Dendritic cell treated with granulocyte-macrophage colony-stimulating factor and Interleukin-4, amounts not matched to agents 40 ng/mL and 50 ng/mL, for 4 days (primary cell): ENCODE data around the gene SERPINB4.
"Not testable (repeated sequence)": the region's sequence is repeated elsewhere in the genome, so short reads cannot be mapped to it uniquely, and the experiment has no call there.

Experiments
- H3K27ac Mint-ChIP-seq: one replicate; pipeline ENCODE4 v1.8.0; 2022; ENCODE audit warnings: mild to moderate bottlenecking, mixed read lengths
- H3K27me3 Mint-ChIP-seq: one replicate; pipeline ENCODE4 v1.8.0; 2022; ENCODE audit warnings: mild to moderate bottlenecking, mixed read lengths
- H3K36me3 Mint-ChIP-seq: one replicate; pipeline ENCODE4 v1.8.0; 2022; ENCODE audit warnings: low read depth, mixed read lengths
- H3K4me1 Mint-ChIP-seq: one replicate; pipeline ENCODE4 v1.8.0; 2022; ENCODE audit warnings: low read depth, mixed read lengths
- H3K4me3 Mint-ChIP-seq: one replicate; pipeline ENCODE4 v1.8.0; 2022; ENCODE audit warnings: mild to moderate bottlenecking, moderate library complexity, mixed read lengths
- H3K9me3 Mint-ChIP-seq: one replicate; pipeline ENCODE4 v1.8.0; 2022; ENCODE audit warnings: mixed read lengths
- intact Hi-C: fragments of 100-400 bp; cut with micrococcal nuclease; formaldehyde crosslinking; loops from one replicate; pipeline ENCODE4 v1.15.0; 2022

The SERPINB4 gene

GRCh38 chr18:63644142-63644541, at the start of gene SERPINB4:
Gene SERPINB4, minus strand, starts transcription at chr18:63644256. Its CDS starts 679 bp downstream, at chr18:63643577.
- H3K27me3 Mint-ChIP-seq, intact Hi-C loops, H3K27ac Mint-ChIP-seq, H3K9me3 Mint-ChIP-seq, H3K4me3 Mint-ChIP-seq, H3K36me3 Mint-ChIP-seq: not testable (repeated sequence)
- H3K4me1 Mint-ChIP-seq = peaks cover 12% of the 10 kb centered on the region

DNA sequence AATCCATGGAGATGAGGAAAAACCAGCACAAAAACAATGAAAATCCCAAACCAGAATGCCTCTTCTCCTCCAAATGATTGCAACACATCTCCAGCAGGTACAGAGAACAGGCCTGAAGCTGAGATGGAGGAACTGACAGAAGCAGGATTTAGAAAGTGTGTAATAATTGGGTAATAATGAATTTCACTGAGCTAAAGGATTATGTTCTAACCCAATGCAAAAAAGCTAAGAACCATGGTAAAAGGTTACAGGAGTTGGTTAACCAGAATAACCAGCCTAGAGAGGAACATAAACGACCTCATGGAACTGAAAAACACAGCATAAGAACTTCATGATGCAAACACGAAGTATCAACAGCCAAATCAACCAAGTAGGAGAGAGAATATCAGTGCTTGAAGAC, 45.0 kb upstream of the SERPINB4 start:
- H3K4me1 Mint-ChIP-seq = no peaks in the 10 kb centered on the region

DNA sequence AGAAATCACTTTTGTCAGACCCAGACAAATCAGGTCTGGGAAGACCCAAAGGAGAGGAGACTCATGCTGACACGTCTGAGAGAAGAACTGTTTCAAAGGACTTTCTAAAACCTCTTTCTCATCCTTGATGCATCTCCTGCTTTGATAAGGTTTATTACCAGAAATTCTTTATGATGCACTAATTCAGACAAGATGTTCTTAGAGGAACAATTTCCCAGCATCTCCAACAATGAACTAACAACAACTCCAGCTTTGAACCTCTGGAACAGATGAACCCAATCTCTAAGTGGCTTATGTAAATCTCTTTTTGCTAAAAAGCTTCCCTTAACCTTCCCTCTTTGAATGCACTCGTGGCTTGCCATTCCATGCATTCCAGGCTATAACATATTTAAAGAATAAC, 42.8 kb upstream of the SERPINB4 start:
- H3K27ac Mint-ChIP-seq = no peak overlapping the region
- intact Hi-C loops = no loop called here
- H3K9me3 Mint-ChIP-seq = peaks cover 10% of the 10 kb centered on the region
- no peaks in the 10 kb centered on the region for H3K36me3 Mint-ChIP-seq
- no peak overlapping the region for H3K4me3 Mint-ChIP-seq
- peaks cover 20% of the 10 kb centered on the region for H3K27me3 Mint-ChIP-seq
- H3K4me1 Mint-ChIP-seq = peaks cover 5% of the 10 kb centered on the region

More for the DNA sequence above, 45.0 kb upstream of the SERPINB4 start:
- H3K4me3 Mint-ChIP-seq = no peak overlapping the region
- H3K36me3 Mint-ChIP-seq = no peaks in the 10 kb centered on the region
- peaks cover 29% of the 10 kb centered on the region for H3K9me3 Mint-ChIP-seq
- H3K27me3 Mint-ChIP-seq = peaks cover 21% of the 10 kb centered on the region
- intact Hi-C loops = no loop called here
- H3K27ac Mint-ChIP-seq = no peak overlapping the region

GRCh38 chr18:63684718-63685117, 40.7 kb upstream of the SERPINB4 start:
- Mint-ChIP-seq H3K36me3 (no peaks in the 10 kb centered on the region), H3K4me3 (no peak overlapping the region), H3K27me3 (peaks cover 15% of the 10 kb centered on the region), H3K4me1 (peaks cover 5% of the 10 kb centered on the region), H3K9me3 (no peaks in the 10 kb centered on the region), H3K27ac (no peak overlapping the region)
- intact Hi-C loops = no loop called here

- H3K9me3 Mint-ChIP-seq = no peaks in the 10 kb centered on the region
- H3K27ac Mint-ChIP-seq = no peak overlapping the region
- peaks cover 5% of the 10 kb centered on the region for H3K4me1 Mint-ChIP-seq
- intact Hi-C loops = no loop called here
- no peaks in the 10 kb centered on the region for H3K36me3 Mint-ChIP-seq
- no peak overlapping the region for H3K4me3 Mint-ChIP-seq
- H3K27me3 Mint-ChIP-seq = peaks cover 15% of the 10 kb centered on the region
These were observed 39.8 kb upstream of the SERPINB4 start for GRCh38 chr18:63683890-63684289.

DNA sequence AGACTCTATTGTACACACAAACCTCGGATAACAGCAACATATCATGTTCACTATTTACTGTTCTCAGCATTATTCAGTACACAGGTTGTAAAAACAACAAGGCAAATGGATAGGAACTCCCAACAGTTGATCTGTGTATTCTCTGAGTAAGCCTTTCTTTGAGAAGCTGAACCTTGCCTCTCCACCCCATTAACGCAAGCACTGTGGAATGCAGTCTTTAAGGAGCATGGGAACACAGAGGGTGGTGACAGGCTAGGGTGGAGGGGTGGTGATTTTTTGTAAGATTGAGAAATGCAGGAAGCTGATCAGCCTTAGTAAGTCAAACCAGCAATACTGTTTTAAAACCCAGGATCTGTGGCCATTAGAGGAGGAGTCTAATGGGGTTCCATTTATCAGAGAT, 39.1 kb upstream of the SERPINB4 start:
- H3K4me3 Mint-ChIP-seq = no peak overlapping the region

GRCh38 chr18:63681449-63682340, 37.6 kb upstream of the SERPINB4 start:
- no peaks in the 10 kb centered on the region for H3K36me3 Mint-ChIP-seq
- H3K27me3 Mint-ChIP-seq = peaks cover 12% of the 10 kb centered on the region
- no peaks in the 10 kb centered on the region for H3K9me3 Mint-ChIP-seq
- no peak overlapping the region for H3K27ac Mint-ChIP-seq
- H3K4me3 Mint-ChIP-seq = no peak overlapping the region
- intact Hi-C loops = no loop called here
- H3K4me1 Mint-ChIP-seq = peaks cover 18% of the 10 kb centered on the region

More for the DNA sequence above, 39.1 kb upstream of the SERPINB4 start:
- Mint-ChIP-seq H3K4me1 (peaks cover 8% of the 10 kb centered on the region), H3K27ac (no peak overlapping the region), H3K27me3 (peaks cover 13% of the 10 kb centered on the region), H3K9me3 (no peaks in the 10 kb centered on the region), H3K36me3 (no peaks in the 10 kb centered on the region)
- intact Hi-C loops = no loop called here

- Mint-ChIP-seq H3K9me3 (no peaks in the 10 kb centered on the region), H3K36me3 (no peaks in the 10 kb centered on the region), H3K4me1 (peaks cover 18% of the 10 kb centered on the region), H3K27me3 (peaks cover 7% of the 10 kb centered on the region), H3K4me3 (no peak overlapping the region), H3K27ac (no peak overlapping the region)
- intact Hi-C loops = no loop called here
These were observed 36.0 kb upstream of the SERPINB4 start for GRCh38 chr18:63679820-63680606.

DNA sequence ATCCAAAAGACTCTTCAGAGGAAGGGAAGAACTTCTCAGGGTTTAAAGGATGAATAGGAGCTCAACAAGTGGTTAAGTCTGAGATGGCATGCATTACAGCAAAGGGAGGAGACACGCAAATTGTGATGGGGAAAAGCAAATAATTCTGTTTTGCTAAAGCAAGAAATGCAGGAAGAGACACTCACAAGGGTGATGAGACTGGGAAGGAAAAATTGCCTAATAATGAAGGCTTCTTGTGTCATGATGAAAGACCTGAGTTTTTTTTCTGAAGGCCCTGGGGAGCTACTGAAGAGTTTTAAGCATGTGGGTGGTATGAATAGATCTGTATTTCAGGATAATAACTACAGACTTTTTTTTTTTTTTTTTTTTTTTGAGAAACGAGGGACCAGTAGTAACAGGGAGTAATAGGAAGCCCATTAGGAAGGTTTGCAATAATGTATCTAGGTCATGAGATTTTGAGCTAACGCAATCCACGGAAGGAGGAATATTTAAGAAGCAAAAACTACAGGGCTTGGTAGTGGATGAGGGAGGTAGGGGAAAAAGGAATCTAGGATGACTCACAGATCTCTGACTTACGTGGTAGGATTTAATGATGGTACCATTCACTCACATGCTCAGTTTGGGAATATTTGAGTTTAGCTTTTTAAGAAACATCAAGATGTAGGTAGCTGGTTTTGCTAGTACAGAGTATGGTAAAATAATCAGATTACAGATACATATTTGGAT, 33.6 kb upstream of the SERPINB4 start:
- peaks cover 13% of the 10 kb centered on the region for H3K4me1 Mint-ChIP-seq
- intact Hi-C loops = no loop called here
- no peaks in the 10 kb centered on the region for H3K36me3 Mint-ChIP-seq
- H3K27ac Mint-ChIP-seq = no peak overlapping the region
- no peak overlapping the region for H3K4me3 Mint-ChIP-seq
- peaks cover 7% of the 10 kb centered on the region for H3K27me3 Mint-ChIP-seq
- H3K9me3 Mint-ChIP-seq = no peaks in the 10 kb centered on the region

- no peak overlapping the region for H3K4me3 Mint-ChIP-seq
- H3K27me3 Mint-ChIP-seq = peaks cover 7% of the 10 kb centered on the region
- H3K9me3 Mint-ChIP-seq = no peaks in the 10 kb centered on the region
- peaks cover 13% of the 10 kb centered on the region for H3K4me1 Mint-ChIP-seq
- no peaks in the 10 kb centered on the region for H3K36me3 Mint-ChIP-seq
- intact Hi-C loops = no loop called here
- H3K27ac Mint-ChIP-seq = no peak overlapping the region
These were observed 32.7 kb upstream of the SERPINB4 start for GRCh38 chr18:63676526-63677323.

GRCh38 chr18:63664571-63664970, 20.5 kb upstream of the SERPINB4 start:
- H3K4me1 Mint-ChIP-seq = no peaks in the 10 kb centered on the region
- H3K36me3 Mint-ChIP-seq = no peaks in the 10 kb centered on the region
- no peak overlapping the region for H3K4me3 Mint-ChIP-seq
- H3K27ac Mint-ChIP-seq = no peak overlapping the region
- intact Hi-C loops = no loop called here
- peaks cover 18% of the 10 kb centered on the region for H3K9me3 Mint-ChIP-seq
- H3K27me3 Mint-ChIP-seq = no peaks in the 10 kb centered on the region

GRCh38 chr18:63661750-63662149, 17.7 kb upstream of the SERPINB4 start, which contains the start of gene SERPINB3:
Gene SERPINB3, minus strand, starts transcription at chr18:63661893. Its CDS starts 677 bp downstream, at chr18:63661216.
- peaks cover 12% of the 10 kb centered on the region for H3K9me3 Mint-ChIP-seq
- H3K4me1 Mint-ChIP-seq, H3K36me3 Mint-ChIP-seq, H3K27ac Mint-ChIP-seq, intact Hi-C loops, H3K27me3 Mint-ChIP-seq, H3K4me3 Mint-ChIP-seq: not testable (repeated sequence)

- H3K27me3 Mint-ChIP-seq, H3K4me3 Mint-ChIP-seq, intact Hi-C loops, H3K9me3 Mint-ChIP-seq, H3K36me3 Mint-ChIP-seq, H3K27ac Mint-ChIP-seq: not testable (repeated sequence)
- peaks cover 11% of the 10 kb centered on the region for H3K4me1 Mint-ChIP-seq
These were observed 14.9 kb upstream of the SERPINB4 start for GRCh38 chr18:63658920-63659319.
